Stimulated activated CD8-positive, alpha-beta memory T cell treated with anti-CD3 and anti-CD28 coated beads, Interleukin-7, amount 100 ng/mL, for 48 hours (primary cell): ENCODE data around the gene ARID4B.
"Not testable (repeated sequence)": the region's sequence is repeated elsewhere in the genome, so short reads cannot be mapped to it uniquely, and the experiment has no call there.

Experiments
- DNase-seq, 2 donors: peaks; one replicate each; pipeline ENCODE4 v3.0.0-alpha.2; 2020; ENCODE audit warnings: low read depth in 1 of 2; ENCODE audit errors: extremely low read depth in 1 of 2

ARID4B gene

GRCh38 chr1:235275836-235276235 is 52.1 kb downstream of the ARID4B start:
- no peak for DNase-seq

GRCh38 chr1:235275223-235275622 is 52.8 kb downstream of the ARID4B start:
- DNase-seq: no peak

- DNase-seq: no peak
These were observed 55.1 kb downstream of the ARID4B start for GRCh38 chr1:235272851-235273250.

GRCh38 chr1:235270625-235271024 is 57.4 kb downstream of the ARID4B start:
- no peak for DNase-seq

GRCh38 chr1:235269990-235270389 is 58.0 kb downstream of the ARID4B start:
- DNase-seq: not testable (repeated sequence)

GRCh38 chr1:235268379-235269125 is 59.4 kb downstream of the ARID4B start:
- no peak for DNase-seq

- DNase-seq: no peak
These were observed 61.0 kb downstream of the ARID4B start for GRCh38 chr1:235266967-235267366.

GRCh38 chr1:235266325-235266724 is 61.7 kb downstream of the ARID4B start:
- DNase-seq: no peak

- no peak for DNase-seq
These were observed 62.1 kb downstream of the ARID4B start for GRCh38 chr1:235265900-235266299.

- no peak for DNase-seq
These were observed 63.7 kb downstream of the ARID4B start for GRCh38 chr1:235264327-235264726.

- DNase-seq: no peak
These were observed 65.4 kb downstream of the ARID4B start for GRCh38 chr1:235262539-235262938.

GRCh38 chr1:235261243-235261642 is 66.7 kb downstream of the ARID4B start:
- DNase-seq: no peak

- DNase-seq: no peak
These were observed 68.7 kb downstream of the ARID4B start for GRCh38 chr1:235259133-235259778.

- not testable (repeated sequence) for DNase-seq
These were observed 69.9 kb downstream of the ARID4B start for GRCh38 chr1:235258068-235258467.

- no peak for DNase-seq
These were observed 73.3 kb downstream of the ARID4B start for GRCh38 chr1:235254721-235255120.

GRCh38 chr1:235253219-235253962 is 74.6 kb downstream of the ARID4B start:
- DNase-seq: peak in 1 of 2 donors; percentile 25

GRCh38 chr1:235250430-235250829 is 77.5 kb downstream of the ARID4B start:
- DNase-seq: no peak

- DNase-seq: no peak
These were observed 81.7 kb downstream of the ARID4B start for GRCh38 chr1:235246022-235246948.

GRCh38 chr1:235244974-235245592 is 82.9 kb downstream of the ARID4B start:
- DNase-seq: no peak

- DNase-seq: no peak
These were observed 87.0 kb downstream of the ARID4B start for GRCh38 chr1:235240960-235241359.
